Measurements from ENCODE around the gene DISP3.

GRCh38 chr1:11488966-11489625 is 10.1 kb downstream of the DISP3 start:
- TF ChIP-seq CTCF (IDR thresholded peaks at IDR 0.05; ENCODE audit: borderline replicate concordance, extremely low read depth, low read length, poor library complexity, severe bottlenecking) = no peak
- TF ChIP-seq EZH2 (IDR thresholded peaks at IDR 0.05; ENCODE audit: borderline replicate concordance, low read depth, low read length, severe bottlenecking) = no peak

All from DND-41 (cell line).